HG03045 (cell line): ENCODE measurements around the gene SUPT3H.
"Not testable (repeated sequence)": the region's sequence is repeated elsewhere in the genome, so short reads cannot be mapped to it uniquely, and the experiment has no call there.

ENCODE experiments used
- ATAC-seq: cut with Tn5 transposase; IDR thresholded peaks from one replicate; pipeline ENCODE4 v1.9.1; 2021; ENCODE audit warnings: mild to moderate bottlenecking, moderate library complexity; ENCODE audit not compliant: unreplicated experiment

Gene SUPT3H

GRCh38 chr6:45074439-45074838 lies 303.3 kb downstream of the SUPT3H start:
- ATAC-seq, result no peak

- no peak for ATAC-seq
Observed at GRCh38 chr6:45073771-45074170, 304.0 kb downstream of the SUPT3H start.

GRCh38 chr6:45072673-45073072 lies 305.1 kb downstream of the SUPT3H start:
- no peak for ATAC-seq

- no peak for ATAC-seq
Observed at GRCh38 chr6:45072016-45072415, 305.7 kb downstream of the SUPT3H start.

GRCh38 chr6:45069091-45069490 lies 308.6 kb downstream of the SUPT3H start:
- no peak for ATAC-seq

GRCh38 chr6:45067446-45067845 lies 310.3 kb downstream of the SUPT3H start:
- ATAC-seq, result not testable (repeated sequence)

GRCh38 chr6:45062659-45063058 lies 315.1 kb downstream of the SUPT3H start:
- not testable (repeated sequence) for ATAC-seq

GRCh38 chr6:45057711-45058110 lies 320.0 kb downstream of the SUPT3H start:
- ATAC-seq, result no peak

GRCh38 chr6:45054610-45055009 lies 323.1 kb downstream of the SUPT3H start:
- ATAC-seq, result no peak

GRCh38 chr6:45052325-45052724 lies 325.4 kb downstream of the SUPT3H start:
- ATAC-seq, result no peak

GRCh38 chr6:45049188-45049843 lies 328.4 kb downstream of the SUPT3H start:
- no peak for ATAC-seq

GRCh38 chr6:45047573-45047972 lies 330.2 kb downstream of the SUPT3H start:
- ATAC-seq, result no peak

GRCh38 chr6:45045253-45045601 lies 332.5 kb downstream of the SUPT3H start:
- ATAC-seq, result no peak

GRCh38 chr6:45044510-45045252 lies 333.1 kb downstream of the SUPT3H start:
- ATAC-seq, result no peak

- no peak for ATAC-seq
Observed at GRCh38 chr6:45044086-45044485, 333.6 kb downstream of the SUPT3H start.

- ATAC-seq, result not testable (repeated sequence)
Observed at GRCh38 chr6:45042673-45043072, 335.1 kb downstream of the SUPT3H start.

GRCh38 chr6:45038226-45038625 lies 339.5 kb downstream of the SUPT3H start:
- no peak for ATAC-seq

- ATAC-seq, result no peak
Observed at GRCh38 chr6:45036103-45036502, 341.6 kb downstream of the SUPT3H start.

GRCh38 chr6:45032426-45032825 lies 345.3 kb downstream of the SUPT3H start:
- no peak for ATAC-seq

GRCh38 chr6:45031601-45032000 lies 346.1 kb downstream of the SUPT3H start:
- no peak for ATAC-seq

GRCh38 chr6:45027126-45027525 lies 350.6 kb downstream of the SUPT3H start:
- ATAC-seq, result no peak

GRCh38 chr6:45026003-45026516 lies 351.7 kb downstream of the SUPT3H start:
- no peak for ATAC-seq
